Inflammatory macrophage treated with lipopolysaccharide for 1 hour (primary cell): Measurements from ENCODE around the gene DDX28.
A peak's percentile ranks its signal among the peaks of the same experiment; 100 is the strongest.
"Not testable (repeated sequence)": the region's sequence is repeated elsewhere in the genome, so short reads cannot be mapped to it uniquely, and the experiment has no call there.

Experiments used
- DNase-seq, 2 donors: peaks; one replicate each; pipeline ENCODE4 v3.0.0-alpha.2; 2020 to 2022

Gene DDX28

GRCh38 chr16:68037841-68038597 lies 15.0 kb upstream of the DDX28 start:
- DNase-seq, result peak; percentile 20 to 22

DNA sequence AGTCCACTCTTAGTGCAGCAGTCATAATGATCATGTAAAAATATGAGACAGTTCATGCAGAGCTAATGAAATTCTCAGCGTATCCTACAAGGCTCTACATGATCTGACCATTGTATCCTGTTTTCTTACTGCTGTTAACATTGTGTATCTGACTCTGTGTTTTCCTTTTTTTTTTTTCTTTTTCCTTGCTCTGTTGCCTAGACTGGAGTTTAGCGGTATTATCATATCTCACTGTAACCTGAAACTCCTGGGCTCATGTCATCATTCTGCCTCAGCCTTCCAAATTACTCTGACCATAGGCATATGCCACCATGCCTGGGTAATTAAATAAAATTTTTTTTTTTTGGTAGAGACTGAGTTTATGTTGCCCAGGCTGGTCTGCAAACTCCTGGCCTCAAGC lies 12.2 kb upstream of the DDX28 start:
- no peak for DNase-seq

DNA sequence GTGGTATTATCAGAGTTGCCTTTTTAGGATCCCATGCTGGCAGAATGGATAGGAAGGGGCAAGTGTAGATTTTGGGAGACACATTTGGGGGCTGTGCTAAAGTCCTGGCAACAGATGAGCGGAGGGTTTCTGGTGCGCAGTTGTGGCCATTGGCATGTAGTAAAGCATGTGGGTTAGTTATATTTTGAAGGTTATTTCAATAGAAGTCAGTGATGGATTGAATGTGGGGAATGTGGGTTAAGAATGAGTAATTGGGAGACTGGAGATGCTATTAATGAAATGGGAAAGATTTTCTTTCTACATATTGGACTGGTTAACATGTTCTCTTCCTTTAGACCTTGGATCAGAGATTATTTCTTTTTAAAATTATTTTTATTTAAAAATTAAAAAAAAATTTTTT lies 10.1 kb upstream of the DDX28 start:
- DNase-seq, result no peak

- no peak for DNase-seq
Observed at GRCh38 chr16:68031951-68032350, 8.9 kb upstream of the DDX28 start.

- not testable (repeated sequence) for DNase-seq
Observed at GRCh38 chr16:68030108-68030507, 7.1 kb upstream of the DDX28 start.

GRCh38 chr16:68028996-68029395 lies 6.0 kb upstream of the DDX28 start:
- no peak for DNase-seq

DNA sequence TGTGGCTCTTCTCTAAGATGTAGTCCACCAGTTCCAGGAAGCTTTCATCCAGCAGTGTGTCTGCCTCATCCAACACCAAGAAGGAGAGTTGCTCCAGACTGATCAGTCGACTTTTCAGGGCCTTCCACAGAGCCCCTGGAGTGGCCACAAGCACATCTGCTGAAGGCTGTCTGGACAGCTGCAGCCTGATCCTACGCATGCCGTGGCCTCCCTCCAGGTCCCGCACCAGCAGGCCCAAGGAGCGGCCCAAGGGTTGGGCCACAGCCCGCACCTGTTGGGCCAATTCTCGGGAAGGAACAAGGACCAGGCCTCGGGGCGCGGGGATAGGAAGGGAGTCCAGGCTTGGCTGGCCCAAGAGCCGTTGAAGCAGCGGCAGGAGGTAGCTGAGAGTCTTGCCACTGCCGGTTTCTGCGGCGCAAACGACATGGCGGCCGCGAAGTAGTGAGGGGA lies 729 bp downstream of the DDX28 start:
- no peak for DNase-seq

GRCh38 chr16:68021490-68021889 lies 1.5 kb downstream of the DDX28 start:
- DNase-seq, result no peak

GRCh38 chr16:68019167-68019680 lies 3.8 kb downstream of the DDX28 start:
- DNase-seq, result no peak

DNA sequence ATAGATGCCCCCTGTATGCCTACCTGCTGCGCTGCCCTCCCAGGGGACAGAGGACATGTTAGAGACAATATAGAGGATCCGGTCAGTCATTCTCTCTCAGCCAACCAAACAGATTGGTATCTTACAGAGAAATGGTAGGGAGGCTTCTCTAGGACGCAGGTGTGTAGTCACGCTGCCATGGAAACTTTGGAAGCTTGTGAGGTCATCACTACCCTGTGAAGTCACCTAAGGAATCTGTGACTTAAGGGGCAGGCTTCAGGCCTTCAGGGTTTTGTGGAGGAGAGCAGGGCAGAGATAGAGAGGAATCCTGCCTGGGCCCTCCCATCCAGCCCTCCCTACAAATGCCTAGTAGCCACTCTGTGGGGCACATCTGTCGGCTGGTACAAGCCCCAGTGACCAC lies 7.4 kb downstream of the DDX28 start, which contains the start of gene DPEP2NB:
TSS of gene DPEP2NB (minus strand) at position 231 of the 400 bp plus-strand sequence. CDS start at position 90, 141 bp downstream.
- DNase-seq, result no peak

DNA sequence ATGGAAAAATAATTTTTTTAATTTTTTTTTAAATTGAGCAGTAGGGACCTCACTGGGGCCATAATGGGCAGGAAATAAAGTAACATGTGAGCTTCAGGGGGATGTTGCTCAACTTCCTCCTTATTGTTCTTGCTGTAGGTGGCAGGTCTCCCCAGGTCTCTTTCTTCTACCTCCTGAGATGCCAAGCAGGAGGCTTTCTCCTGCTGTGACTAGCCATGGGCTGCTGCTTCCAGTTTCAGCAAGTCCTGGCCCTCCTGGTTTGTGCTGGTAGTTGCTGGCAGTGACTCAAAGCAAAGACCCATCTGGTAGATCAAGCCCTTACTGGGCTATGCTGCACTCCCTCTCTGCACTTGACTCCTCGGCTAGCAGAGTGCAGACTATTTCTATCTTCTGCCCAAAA lies 9.6 kb downstream of the DDX28 start:
- DNase-seq, result peak in 1 of 2 donors; percentile 14

DNA sequence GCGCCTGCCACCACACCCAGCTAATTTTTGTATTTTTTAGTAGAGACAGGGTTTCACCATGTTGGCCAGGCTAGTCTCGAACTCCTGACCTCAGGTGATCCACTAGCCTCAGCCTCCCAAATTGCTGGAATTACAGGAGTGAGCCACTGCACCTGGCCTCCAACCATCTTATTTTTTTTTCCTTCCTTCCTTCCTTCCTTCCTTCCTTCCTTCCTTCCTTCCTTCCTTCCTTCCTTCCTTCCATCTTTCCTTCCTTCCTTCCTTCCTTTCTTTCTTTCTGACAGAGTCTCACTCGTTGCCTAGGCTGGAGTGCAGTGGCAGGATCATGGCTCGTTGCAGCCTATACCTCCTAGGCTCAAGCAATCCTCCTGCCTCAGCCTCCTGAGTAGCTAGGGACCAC lies 13.2 kb downstream of the DDX28 start:
- DNase-seq, result not testable (repeated sequence)

DNA sequence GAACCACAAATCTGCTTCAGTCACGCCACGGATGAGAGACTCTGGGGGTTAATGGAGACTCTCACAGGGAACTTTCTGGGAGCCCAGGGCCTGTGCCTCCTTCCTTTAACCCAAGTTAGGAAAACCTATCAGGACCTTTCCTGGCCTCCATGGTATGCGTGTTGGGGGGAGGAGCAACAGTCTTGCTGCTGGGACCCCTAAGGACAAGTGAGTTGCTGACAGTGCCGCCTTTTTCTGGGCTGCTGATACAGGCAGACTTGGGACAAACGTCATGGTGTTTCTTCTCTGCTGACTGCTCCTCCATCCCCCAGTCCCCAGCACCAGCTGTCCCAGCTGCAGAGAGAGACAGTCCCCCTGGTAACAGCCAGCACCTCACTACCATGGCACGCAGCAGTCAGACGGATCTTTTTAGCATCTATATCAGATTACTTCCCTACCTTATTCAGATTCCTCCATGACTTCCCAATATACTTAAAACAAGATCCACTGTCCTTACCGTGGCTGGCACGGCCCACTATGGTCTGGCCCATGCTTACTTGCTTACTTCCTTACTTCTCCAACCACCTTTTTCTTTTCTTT lies 13.8 kb downstream of the DDX28 start:
- DNase-seq, result no peak

GRCh38 chr16:68005786-68006286 lies 17.2 kb downstream of the DDX28 start:
- DNase-seq, result peak; percentile 81 to 96

- peak in 1 of 2 donors; percentile 22 for DNase-seq
Observed at GRCh38 chr16:68005211-68005610, 17.8 kb downstream of the DDX28 start.

GRCh38 chr16:68003031-68003430 lies 20.0 kb downstream of the DDX28 start:
- no peak for DNase-seq

DNA sequence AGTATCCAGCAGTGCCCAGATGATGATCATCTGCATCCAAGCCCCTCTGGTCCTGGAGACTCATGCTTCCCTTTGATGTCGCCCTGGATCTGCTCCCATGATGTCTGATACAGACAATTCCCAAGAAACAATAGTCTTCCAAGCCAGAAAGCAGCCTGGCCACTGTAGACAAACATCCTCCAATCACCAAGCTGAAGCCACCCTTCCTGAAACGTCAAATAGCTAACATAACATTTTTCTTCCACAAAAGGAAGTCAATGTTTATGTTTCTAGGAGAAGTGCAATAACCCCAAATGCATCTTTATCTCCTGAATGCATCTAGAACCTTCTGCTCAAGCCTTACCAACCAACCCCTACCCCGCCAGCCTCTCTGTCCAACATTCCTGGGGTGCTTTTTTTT lies 22.6 kb downstream of the DDX28 start:
- DNase-seq, result no peak

DNA sequence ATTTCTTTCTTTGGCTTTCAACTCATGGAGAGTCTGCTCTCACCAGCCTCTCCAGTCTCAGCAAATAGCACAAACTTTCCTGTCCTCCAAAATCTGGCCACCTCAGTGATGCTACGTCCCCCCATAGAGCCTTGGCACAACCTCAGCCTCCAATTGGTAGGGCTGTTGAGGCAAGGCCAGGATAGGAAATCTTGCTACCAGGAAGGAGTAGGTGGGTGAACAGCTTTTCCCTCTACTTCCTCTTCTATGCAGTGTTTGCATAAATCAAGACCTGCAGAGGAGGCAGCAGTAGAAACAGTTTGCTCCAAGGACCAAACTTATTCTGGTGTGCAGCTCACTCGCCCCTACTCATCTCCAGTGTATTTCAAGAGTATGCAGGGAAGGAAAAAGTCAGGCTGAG lies 23.0 kb downstream of the DDX28 start:
- DNase-seq, result peak; percentile 62 to 77

DNA sequence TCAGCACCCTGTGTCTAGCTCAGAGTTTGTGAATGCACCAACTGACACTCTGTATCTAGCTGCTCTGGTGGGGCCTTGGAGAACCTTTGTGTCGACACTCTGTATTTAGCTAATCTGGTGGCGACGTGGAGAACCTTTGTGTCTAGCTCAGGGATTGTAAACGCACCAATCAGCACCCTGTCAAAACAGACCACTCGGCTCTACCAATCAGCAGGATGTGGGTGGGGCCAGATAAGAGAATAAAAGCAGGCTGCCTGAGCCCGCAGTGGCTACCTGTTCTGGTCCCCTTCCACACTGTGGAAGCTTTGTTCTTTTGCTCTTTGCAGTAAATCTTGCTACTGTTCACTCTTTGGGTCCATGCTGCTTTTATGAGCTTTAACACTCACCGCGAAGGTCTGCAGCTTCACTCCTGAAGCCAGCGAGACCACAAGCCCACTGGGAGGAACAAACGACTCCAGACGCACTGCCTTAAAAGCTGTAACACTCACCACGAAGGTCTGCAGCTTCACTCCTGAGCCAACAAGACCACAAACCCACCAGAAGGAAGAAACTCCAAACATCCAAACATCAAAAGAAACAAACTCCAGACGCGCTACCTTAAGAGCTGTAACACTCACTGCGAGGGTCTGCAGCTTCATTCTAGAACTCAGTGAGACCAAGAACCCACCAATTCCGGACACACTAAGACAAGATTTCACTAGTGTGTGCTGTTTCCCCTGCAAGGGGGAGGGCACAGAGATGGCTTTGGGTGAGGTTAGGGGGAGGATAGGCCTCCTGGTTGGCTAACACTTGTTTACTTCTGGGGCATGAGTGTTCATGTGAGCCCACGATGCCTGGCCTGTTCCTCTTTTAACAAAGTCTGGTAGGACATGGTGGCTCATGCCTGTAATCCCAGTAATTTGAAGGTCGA lies 24.0 kb downstream of the DDX28 start, which contains the start of gene DPEP2:
TSS of gene DPEP2 (minus strand) at position 706 of the 910 bp plus-strand sequence. CDS start 6,272 bp downstream, outside the sequence.
- peak; percentile 78 to 90 for DNase-seq

GRCh38 chr16:67998231-67998778 lies 24.7 kb downstream of the DDX28 start:
- not testable (repeated sequence) for DNase-seq

GRCh38 chr16:67996666-67997065 lies 26.4 kb downstream of the DDX28 start:
- no peak for DNase-seq

GRCh38 chr16:67995423-67995822 lies 27.6 kb downstream of the DDX28 start:
- DNase-seq, result peak; percentile 74 to 78
